ENCODE data around the gene RAB14.

Gene RAB14

GRCh38 chr9:121220996-121221663, 19.5 kb upstream of the RAB14 start:
- DNase-seq: no peak

- DNase-seq: no peak
Measured at GRCh38 chr9:121219530-121219929, 17.9 kb upstream of the RAB14 start.

DNA sequence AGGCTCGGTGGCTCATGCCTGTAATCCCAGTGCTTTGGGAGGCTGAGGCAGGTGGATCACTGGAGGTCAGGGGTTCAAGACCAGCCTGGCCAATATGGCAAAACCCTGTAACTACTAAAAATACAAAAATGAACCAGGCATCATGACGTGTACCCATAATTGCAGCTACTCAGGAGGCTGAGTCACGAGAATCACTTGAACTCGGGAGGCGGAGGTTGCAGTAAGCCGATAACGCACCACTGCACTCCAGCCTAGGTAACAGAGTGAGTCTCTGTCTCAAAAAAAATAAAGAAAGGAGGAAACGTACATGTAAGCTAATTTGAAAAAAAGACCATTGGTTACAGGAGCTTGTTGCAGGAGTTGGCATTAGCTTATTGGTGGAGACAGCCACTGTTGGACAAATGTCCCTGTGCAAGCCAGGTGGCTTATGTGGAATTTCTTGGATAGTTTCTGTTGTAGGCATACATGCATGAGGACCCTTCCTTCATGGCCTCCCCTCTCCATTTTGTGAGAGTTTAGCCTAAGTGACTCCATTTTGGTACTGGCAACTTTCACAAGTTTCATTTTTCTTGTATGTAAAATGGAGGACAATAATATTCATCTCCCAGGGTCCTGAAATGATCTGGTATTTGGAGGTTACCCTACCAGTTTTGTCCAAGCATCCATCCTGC, 16.8 kb upstream of the RAB14 start:
- no peak for DNase-seq

DNA sequence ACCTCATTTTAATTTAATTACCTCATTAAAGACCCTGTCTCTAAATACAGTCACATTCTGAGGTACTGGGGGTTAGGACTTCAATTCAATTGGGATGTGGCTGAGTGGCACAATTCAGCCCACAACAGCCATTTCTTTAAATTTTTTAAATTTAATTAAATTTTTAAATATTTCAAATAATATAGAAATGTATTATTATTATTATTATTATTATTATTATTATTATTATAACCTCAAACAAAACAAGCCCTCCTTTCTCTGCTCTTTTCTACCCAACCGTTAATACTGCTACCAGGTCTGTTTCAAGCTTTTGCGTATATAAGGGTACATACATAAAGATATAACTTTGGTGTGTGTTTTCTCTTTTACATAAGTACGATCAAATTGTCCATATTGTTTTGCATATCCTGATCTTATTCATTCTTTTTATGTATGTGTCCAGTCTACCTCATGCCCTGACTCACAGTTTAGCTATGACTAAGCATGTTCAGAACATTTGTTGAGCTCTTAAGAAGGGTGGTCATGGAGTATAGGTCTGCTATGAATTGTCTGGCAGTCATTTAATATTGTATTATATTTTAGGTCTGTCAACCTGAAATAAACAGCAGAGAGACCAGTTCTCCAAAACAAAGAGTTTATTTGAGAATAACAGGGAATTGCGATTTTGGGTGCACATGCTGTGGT, 16.1 kb upstream of the RAB14 start:
- DNase-seq: no peak

DNA sequence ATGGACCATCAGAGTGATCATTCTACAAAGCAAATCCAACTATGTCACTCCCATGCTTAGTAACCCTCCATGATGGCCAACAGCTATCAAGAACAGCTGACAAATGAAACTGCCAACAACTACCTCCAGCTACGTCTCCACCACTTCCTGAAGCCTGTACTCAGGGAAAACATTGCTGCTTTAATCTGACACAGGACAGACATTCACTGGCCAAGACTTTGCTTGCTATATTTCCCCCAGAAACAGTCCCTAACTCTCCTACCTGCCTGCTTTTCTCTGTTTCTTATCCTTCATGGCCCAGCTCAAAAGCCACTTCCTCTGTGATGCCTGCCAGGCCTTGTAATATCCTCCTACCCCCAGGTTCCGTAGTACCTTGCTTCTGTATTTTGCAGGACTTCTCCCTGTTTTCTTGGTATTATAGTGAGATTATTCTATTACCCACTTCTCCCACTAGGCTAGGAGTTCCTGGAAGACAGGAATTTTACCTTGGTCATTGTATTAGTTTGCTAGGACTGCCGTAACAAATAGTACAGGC, 14.7 kb upstream of the RAB14 start:
- no peak for DNase-seq

DNA sequence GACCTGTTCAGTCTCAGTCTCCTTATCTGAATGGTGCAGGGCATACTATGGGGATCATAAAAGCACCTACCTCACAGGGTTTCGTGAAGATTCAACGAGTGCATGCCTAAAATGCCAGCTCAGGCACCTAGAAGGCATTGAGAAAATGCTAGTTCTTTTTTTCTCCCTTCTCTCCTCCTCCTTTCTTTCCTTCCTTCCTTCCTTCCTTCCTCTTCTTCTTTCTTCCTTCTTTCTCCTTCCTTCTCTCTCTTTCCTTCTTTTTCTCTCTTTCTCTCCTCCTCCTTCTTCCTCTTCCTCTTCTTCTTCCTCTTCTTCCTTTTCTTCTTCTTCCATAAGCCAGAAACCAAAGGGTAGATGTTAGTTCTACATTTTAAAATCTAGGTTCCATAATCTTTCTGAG, 12.3 kb upstream of the RAB14 start:
- no peak for DNase-seq

- peak; percentile 61 for DNase-seq
Measured at GRCh38 chr9:121213136-121213806, 11.6 kb upstream of the RAB14 start.

- no peak for DNase-seq
Measured at GRCh38 chr9:121210536-121210935, 8.9 kb upstream of the RAB14 start.

GRCh38 chr9:121207371-121207940, 5.8 kb upstream of the RAB14 start:
- no peak for DNase-seq

DNA sequence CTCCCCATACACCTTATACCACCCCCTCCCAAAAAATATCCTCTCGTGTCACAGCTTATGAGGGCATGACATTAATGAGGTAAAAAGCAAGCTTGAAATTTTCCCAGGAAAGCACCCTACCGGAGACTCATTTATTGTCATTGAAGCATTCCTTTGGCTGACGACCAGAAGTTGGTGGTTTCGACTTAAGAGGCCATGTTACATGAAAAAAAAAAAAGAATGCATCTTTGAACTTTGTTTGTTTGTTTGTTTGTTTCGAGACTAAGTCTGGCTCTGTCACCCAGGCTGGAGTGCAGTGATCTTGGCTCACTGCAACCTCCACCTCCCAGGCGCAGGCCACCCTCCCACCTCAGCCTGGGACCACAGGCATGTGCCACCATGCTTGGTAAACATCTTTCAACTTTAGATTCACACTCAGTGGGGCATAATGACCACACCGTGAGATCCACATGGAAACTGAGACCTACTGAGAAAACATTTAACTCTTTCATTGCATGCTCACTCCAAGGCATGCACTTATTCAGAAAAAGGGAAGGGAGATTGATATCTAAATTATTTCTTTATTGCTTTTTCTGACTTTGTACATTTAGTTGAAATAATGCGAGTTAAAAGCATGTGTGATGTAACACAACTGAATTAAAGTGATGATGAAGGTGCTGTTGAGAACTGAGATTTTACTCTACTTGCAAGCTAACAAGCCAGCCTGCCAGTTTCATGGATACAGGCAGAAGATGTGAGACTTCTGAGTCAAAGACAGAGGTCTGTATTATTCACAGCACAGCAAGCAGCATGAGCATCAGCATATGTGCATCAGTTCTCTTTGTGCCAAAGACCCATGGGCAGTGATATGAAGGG, 5.1 kb upstream of the RAB14 start:
- no peak for DNase-seq

DNA sequence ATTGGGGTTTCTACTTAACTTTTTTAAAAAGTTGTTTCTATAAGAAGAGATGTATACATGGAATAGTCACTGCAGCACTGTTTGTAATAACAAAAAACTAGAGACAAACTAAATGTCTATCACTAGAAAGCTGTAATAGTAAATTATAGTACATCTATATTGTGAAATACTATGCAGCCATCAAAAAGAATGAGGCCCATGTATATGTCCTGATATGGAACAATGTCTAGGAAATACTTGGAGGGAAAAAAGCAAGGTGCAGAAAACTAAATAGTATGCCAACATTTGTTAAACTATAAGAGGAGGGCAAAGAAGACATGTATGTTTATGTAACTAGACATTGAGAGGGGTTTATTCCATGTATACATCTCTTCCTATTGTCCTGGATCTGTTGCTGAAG, 2.9 kb upstream of the RAB14 start:
- DNase-seq: no peak

DNA sequence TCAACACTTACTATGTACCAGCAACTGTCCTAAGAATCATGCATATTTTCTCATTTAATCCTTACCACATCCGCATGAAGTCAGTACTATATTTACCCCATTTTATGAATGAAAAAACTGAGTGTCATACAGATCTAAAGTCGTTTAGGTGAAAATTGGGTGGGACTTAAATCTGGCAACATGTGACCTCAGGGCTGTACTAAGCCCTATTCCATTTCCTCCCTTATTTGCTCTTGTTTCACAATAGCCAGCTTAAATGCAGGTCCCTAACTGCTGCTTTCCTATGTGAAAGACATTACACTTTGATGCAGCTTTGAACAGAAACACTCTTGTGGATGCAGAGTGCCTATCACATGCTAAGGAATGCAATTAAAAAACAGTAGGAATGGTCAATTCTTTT, 2.5 kb upstream of the RAB14 start:
- no peak for DNase-seq

- DNase-seq: peak; percentile 77
Measured at GRCh38 chr9:121201045-121201737, 478 bp downstream of the RAB14 start.

GRCh38 chr9:121200356-121200755, 1.3 kb downstream of the RAB14 start:
- DNase-seq: no peak

GRCh38 chr9:121199921-121200320, 1.7 kb downstream of the RAB14 start:
- no peak for DNase-seq

GRCh38 chr9:121198512-121199042, 3.1 kb downstream of the RAB14 start:
- no peak for DNase-seq

- no peak for DNase-seq
Measured at GRCh38 chr9:121197132-121197531, 4.5 kb downstream of the RAB14 start.

- DNase-seq: no peak
Measured at GRCh38 chr9:121196389-121196788, 5.3 kb downstream of the RAB14 start.

GRCh38 chr9:121194730-121195129, 6.9 kb downstream of the RAB14 start:
- DNase-seq: no peak

DNA sequence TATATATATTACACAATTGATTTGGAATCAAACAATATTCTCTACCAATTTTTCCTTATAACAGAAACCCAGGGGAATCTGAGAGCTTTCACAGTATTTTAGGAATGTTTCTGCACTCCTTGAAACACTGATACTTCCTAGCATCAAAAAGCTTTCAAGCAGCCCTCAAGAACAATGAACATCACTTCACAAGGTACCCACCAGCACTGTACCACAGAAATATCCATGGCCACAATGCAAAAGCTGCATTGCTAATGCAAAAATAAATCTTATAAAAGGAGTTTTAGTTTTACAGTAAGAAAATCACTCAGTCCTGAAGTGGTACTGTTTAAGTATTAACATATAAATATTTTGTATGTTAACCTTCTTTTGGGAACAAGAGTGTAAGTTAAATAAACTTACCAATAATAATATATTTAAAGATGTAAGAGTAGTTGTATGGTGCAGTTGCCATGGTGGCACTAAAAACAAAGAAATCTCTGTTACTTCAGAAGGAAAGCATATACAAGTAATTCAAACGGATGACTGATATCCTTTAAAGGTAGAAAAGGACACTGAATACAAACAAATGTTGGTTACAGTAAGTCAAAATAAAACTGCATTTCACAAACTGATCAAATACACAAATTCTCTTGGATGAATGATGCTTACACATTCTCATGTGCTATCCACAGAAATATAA, 8.6 kb downstream of the RAB14 start:
- DNase-seq: no peak

Data from right kidney (tissue), 1 donor.